ENCODE results near the gene PCDHGB4.

The PCDHGB4 gene

DNA sequence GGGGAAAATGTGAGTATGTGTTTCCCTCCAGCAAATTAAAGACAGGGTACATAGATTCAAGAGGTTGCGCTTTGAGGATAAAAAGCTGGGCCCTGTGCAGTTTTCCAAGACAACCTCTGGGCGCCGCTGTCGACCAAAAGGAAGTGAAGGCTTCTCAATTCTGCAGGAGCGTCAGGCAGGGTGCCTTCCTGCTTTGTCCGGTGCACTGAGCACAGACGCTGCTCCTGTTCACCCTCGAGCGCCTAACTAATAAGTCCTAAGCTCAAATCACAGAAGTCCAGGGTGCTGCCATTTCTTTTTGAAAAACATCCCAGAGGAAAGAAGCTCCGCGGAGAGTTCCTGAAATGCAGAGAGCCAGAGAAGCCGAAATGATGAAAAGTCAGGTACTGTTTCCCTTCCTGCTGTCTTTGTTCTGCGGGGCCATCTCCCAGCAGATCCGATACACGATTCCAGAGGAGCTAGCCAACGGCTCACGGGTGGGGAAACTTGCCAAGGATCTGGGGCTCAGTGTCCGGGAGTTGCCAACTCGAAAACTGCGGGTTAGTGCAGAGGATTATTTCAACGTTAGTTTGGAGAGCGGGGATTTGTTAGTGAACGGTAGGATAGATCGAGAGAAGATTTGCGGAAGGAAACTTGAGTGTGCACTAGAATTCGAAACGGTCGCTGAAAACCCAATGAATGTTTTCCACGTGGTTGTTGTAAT is 37.4 kb upstream of the PCDHGB4 start, which contains the start of gene PCDHGB1 (continued):
- TF ChIP-seq ZNF510 (tag by site-specific recombination; IDR thresholded peaks at IDR 0.05; ENCODE audit: insufficient replicate concordance) (no peak), ZNF433 (tag by site-specific recombination; IDR thresholded peaks at IDR 0.05; ENCODE audit: low read depth) (no peak), ZBTB8A (tag by site-specific recombination; IDR thresholded peaks at IDR 0.05) (no peak), ZNF747 (tag by site-specific recombination; IDR thresholded peaks at IDR 0.05) (no peak), ZNF701 (tag by site-specific recombination; IDR thresholded peaks at IDR 0.05) (no peak), ZNF624 (tag by site-specific recombination; IDR thresholded peaks at IDR 0.05) (no peak), ZNF266 (tag by site-specific recombination; IDR thresholded peaks at IDR 0.05; ENCODE audit: low read depth) (no peak), ZNF2 (tag by site-specific recombination; IDR thresholded peaks at IDR 0.05) (peak; percentile 67; the same call in 1 of the 2 replicates), ZNF544 (tag by site-specific recombination; IDR thresholded peaks at IDR 0.05) (no peak), ZNF202 (tag by site-specific recombination; IDR thresholded peaks at IDR 0.05; ENCODE audit: borderline replicate concordance) (no peak), ZBTB17 (tag by site-specific recombination; IDR thresholded peaks at IDR 0.05) (peak; percentile 8; the same call in 1 of the 2 replicates), ZNF112 (tag by site-specific recombination; IDR thresholded peaks at IDR 0.05) (no peak), ZFHX2 (tag by site-specific recombination; conservative IDR thresholded peaks at IDR 0.05) (no peak), ZNF677 (tag by site-specific recombination; IDR thresholded peaks at IDR 0.05) (no peak), ZNF394 (tag by site-specific recombination; IDR thresholded peaks at IDR 0.05; ENCODE audit: borderline replicate concordance) (no peak), ZFP41 (tag by site-specific recombination; IDR thresholded peaks at IDR 0.05; ENCODE audit: borderline replicate concordance) (no peak)
- TF ChIP-seq, protein P1, sequence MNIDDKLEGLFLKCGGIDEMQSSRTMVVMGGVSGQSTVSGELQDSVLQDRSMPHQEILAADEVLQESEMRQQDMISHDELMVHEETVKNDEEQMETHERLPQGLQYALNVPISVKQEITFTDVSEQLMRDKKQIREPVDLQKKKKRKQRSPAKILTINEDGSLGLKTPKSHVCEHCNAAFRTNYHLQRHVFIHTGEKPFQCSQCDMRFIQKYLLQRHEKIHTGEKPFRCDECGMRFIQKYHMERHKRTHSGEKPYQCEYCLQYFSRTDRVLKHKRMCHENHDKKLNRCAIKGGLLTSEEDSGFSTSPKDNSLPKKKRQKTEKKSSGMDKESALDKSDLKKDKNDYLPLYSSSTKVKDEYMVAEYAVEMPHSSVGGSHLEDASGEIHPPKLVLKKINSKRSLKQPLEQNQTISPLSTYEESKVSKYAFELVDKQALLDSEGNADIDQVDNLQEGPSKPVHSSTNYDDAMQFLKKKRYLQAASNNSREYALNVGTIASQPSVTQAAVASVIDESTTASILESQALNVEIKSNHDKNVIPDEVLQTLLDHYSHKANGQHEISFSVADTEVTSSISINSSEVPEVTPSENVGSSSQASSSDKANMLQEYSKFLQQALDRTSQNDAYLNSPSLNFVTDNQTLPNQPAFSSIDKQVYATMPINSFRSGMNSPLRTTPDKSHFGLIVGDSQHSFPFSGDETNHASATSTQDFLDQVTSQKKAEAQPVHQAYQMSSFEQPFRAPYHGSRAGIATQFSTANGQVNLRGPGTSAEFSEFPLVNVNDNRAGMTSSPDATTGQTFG (tag by site-specific recombination; IDR thresholded peaks at IDR 0.05; ENCODE audit: borderline replicate concordance) = no peak
- TF ChIP-seq, protein P2, sequence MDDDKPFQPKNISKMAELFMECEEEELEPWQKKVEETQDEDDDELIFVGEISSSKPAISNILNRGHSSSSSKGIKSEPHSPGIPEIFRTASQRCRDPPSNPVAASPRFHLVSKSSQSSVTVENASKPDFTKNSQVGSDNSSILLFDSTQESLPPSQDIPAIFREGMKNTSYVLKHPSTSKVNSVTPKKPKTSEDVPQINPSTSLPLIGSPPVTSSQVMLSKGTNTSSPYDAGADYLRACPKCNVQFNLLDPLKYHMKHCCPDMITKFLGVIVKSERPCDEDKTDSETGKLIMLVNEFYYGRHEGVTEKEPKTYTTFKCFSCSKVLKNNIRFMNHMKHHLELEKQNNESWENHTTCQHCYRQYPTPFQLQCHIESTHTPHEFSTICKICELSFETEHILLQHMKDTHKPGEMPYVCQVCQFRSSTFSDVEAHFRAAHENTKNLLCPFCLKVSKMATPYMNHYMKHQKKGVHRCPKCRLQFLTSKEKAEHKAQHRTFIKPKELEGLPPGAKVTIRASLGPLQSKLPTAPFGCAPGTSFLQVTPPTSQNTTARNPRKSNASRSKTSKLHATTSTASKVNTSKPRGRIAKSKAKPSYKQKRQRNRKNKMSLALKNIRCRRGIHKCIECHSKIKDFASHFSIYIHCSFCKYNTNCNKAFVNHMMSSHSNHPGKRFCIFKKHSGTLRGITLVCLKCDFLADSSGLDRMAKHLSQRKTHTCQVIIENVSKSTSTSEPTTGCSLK (tag by site-specific recombination; IDR thresholded peaks at IDR 0.05) = no peak
- TF ChIP-seq, protein P3, sequence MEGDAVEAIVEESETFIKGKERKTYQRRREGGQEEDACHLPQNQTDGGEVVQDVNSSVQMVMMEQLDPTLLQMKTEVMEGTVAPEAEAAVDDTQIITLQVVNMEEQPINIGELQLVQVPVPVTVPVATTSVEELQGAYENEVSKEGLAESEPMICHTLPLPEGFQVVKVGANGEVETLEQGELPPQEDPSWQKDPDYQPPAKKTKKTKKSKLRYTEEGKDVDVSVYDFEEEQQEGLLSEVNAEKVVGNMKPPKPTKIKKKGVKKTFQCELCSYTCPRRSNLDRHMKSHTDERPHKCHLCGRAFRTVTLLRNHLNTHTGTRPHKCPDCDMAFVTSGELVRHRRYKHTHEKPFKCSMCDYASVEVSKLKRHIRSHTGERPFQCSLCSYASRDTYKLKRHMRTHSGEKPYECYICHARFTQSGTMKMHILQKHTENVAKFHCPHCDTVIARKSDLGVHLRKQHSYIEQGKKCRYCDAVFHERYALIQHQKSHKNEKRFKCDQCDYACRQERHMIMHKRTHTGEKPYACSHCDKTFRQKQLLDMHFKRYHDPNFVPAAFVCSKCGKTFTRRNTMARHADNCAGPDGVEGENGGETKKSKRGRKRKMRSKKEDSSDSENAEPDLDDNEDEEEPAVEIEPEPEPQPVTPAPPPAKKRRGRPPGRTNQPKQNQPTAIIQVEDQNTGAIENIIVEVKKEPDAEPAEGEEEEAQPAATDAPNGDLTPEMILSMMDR (tag by site-specific recombination; IDR thresholded peaks at IDR 0.05) = peak; percentile 47; the same call in 1 of the 2 replicates
- TF ChIP-seq, protein P4, sequence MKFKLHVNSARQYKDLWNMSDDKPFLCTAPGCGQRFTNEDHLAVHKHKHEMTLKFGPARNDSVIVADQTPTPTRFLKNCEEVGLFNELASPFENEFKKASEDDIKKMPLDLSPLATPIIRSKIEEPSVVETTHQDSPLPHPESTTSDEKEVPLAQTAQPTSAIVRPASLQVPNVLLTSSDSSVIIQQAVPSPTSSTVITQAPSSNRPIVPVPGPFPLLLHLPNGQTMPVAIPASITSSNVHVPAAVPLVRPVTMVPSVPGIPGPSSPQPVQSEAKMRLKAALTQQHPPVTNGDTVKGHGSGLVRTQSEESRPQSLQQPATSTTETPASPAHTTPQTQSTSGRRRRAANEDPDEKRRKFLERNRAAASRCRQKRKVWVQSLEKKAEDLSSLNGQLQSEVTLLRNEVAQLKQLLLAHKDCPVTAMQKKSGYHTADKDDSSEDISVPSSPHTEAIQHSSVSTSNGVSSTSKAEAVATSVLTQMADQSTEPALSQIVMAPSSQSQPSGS (tag by site-specific recombination; IDR thresholded peaks at IDR 0.05; ENCODE audit: low read depth) = no peak
- TF ChIP-seq, protein P5, sequence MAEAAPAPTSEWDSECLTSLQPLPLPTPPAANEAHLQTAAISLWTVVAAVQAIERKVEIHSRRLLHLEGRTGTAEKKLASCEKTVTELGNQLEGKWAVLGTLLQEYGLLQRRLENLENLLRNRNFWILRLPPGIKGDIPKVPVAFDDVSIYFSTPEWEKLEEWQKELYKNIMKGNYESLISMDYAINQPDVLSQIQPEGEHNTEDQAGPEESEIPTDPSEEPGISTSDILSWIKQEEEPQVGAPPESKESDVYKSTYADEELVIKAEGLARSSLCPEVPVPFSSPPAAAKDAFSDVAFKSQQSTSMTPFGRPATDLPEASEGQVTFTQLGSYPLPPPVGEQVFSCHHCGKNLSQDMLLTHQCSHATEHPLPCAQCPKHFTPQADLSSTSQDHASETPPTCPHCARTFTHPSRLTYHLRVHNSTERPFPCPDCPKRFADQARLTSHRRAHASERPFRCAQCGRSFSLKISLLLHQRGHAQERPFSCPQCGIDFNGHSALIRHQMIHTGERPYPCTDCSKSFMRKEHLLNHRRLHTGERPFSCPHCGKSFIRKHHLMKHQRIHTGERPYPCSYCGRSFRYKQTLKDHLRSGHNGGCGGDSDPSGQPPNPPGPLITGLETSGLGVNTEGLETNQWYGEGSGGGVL (tag by site-specific recombination; IDR thresholded peaks at IDR 0.05) = no peak
